ENCODE measurements around the gene IMMP2L.

Gene IMMP2L

DNA sequence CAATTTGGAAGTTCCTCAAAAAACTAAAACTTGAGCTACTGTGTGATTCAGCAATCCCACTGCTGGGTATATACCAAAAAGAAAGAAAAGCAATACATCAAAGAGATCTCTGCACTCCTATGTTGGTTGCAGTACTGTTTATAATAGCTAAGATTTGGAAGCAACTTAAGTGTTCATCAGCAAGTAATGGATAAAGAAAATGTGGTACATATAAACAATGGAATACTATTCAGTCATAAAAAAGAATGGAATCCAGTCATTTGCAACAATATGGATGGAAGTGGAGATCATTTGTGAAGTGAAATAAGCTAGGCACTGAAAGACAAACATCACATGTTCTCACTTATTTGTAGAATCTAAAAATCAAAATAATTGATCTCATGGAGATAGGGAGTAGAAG is 16.5 kb upstream of the IMMP2L start:
- Histone ChIP-seq H3K27me3 (ENCODE audit: insufficient read depth, low read length, poor library complexity, severe bottlenecking) (no peaks in the 10 kb centered on the region), H2AFZ (ENCODE audit: low read length) (no peak overlapping the region), H3K4me1 (ENCODE audit: insufficient read depth, low read length, poor library complexity, severe bottlenecking) (no peaks in the 10 kb centered on the region), H3K4me2 (ENCODE audit: low read depth, low read length, poor library complexity, severe bottlenecking) (no peak overlapping the region), H3K79me2 (ENCODE audit: insufficient read depth, low read length) (no peaks in the 10 kb centered on the region), H3F3A (ENCODE audit: low read depth) (no peaks in the 10 kb centered on the region), H3K9ac (ENCODE audit: low read depth, low read length, poor library complexity, severe bottlenecking) (no peak overlapping the region), H3K36me3 (ENCODE audit: insufficient read depth, low read length) (no peaks in the 10 kb centered on the region), H3K4me3 (ENCODE audit: low read length, poor library complexity, severe bottlenecking) (no peak overlapping the region), H4K20me1 (ENCODE audit: insufficient read depth, low read length, poor library complexity, severe bottlenecking) (no peaks in the 10 kb centered on the region), H3K9me2 (replicated peaks; ENCODE audit: low read depth, low read length) (no peaks in the 10 kb centered on the region), H3K9me3 (ENCODE audit: insufficient read depth, low read depth, low read length) (no peaks in the 10 kb centered on the region; the same call in 1 of the 2 replicates)
- TF ChIP-seq, protein P1, sequence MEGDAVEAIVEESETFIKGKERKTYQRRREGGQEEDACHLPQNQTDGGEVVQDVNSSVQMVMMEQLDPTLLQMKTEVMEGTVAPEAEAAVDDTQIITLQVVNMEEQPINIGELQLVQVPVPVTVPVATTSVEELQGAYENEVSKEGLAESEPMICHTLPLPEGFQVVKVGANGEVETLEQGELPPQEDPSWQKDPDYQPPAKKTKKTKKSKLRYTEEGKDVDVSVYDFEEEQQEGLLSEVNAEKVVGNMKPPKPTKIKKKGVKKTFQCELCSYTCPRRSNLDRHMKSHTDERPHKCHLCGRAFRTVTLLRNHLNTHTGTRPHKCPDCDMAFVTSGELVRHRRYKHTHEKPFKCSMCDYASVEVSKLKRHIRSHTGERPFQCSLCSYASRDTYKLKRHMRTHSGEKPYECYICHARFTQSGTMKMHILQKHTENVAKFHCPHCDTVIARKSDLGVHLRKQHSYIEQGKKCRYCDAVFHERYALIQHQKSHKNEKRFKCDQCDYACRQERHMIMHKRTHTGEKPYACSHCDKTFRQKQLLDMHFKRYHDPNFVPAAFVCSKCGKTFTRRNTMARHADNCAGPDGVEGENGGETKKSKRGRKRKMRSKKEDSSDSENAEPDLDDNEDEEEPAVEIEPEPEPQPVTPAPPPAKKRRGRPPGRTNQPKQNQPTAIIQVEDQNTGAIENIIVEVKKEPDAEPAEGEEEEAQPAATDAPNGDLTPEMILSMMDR (conservative IDR thresholded peaks at IDR 0.05; ENCODE audit: low read length) = no peak
- TF ChIP-seq EZH2phosphoT487 (IDR thresholded peaks at IDR 0.05; ENCODE audit: borderline replicate concordance) = no peak

DNA sequence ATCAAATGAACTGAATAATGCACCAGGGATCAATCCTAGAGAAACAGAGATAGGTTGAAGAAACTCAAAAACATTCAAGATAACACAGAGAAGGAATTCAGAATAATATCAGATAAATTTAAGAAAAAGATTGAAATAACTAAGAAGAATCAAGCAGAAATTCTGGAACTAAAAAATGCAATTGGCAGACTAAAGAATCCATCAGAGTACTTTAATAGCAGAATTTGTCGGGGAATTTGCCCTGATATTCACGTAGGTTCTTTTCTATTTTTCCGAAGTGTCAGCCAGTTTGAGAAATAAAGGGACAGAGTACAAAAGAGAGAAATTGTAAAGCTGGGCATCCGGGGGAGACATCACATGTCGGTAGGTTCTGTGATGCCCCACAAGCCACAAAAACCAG is 9.4 kb upstream of the IMMP2L start:
- TF ChIP-seq EZH2phosphoT487 (IDR thresholded peaks at IDR 0.05; ENCODE audit: borderline replicate concordance) = no peak
- TF ChIP-seq, protein P1 (conservative IDR thresholded peaks at IDR 0.05; ENCODE audit: low read length) = no peak
- Histone ChIP-seq H2AFZ (ENCODE audit: low read length) (no peak overlapping the region), H3K79me2 (ENCODE audit: insufficient read depth, low read length) (no peaks in the 10 kb centered on the region), H3K36me3 (ENCODE audit: insufficient read depth, low read length) (no peaks in the 10 kb centered on the region), H3K4me2 (ENCODE audit: low read depth, low read length, poor library complexity, severe bottlenecking) (no peak overlapping the region), H3K9me3 (ENCODE audit: insufficient read depth, low read depth, low read length) (peaks cover 12% of the 10 kb centered on the region; the same call in 1 of the 2 replicates), H3K4me3 (ENCODE audit: low read length, poor library complexity, severe bottlenecking) (no peak overlapping the region), H4K20me1 (ENCODE audit: insufficient read depth, low read length, poor library complexity, severe bottlenecking) (no peaks in the 10 kb centered on the region), H3K9ac (ENCODE audit: low read depth, low read length, poor library complexity, severe bottlenecking) (no peak overlapping the region), H3F3A (ENCODE audit: low read depth) (no peaks in the 10 kb centered on the region), H3K9me2 (replicated peaks; ENCODE audit: low read depth, low read length) (no peaks in the 10 kb centered on the region), H3K4me1 (ENCODE audit: insufficient read depth, low read length, poor library complexity, severe bottlenecking) (no peaks in the 10 kb centered on the region), H3K27me3 (ENCODE audit: insufficient read depth, low read length, poor library complexity, severe bottlenecking) (no peaks in the 10 kb centered on the region)

DNA sequence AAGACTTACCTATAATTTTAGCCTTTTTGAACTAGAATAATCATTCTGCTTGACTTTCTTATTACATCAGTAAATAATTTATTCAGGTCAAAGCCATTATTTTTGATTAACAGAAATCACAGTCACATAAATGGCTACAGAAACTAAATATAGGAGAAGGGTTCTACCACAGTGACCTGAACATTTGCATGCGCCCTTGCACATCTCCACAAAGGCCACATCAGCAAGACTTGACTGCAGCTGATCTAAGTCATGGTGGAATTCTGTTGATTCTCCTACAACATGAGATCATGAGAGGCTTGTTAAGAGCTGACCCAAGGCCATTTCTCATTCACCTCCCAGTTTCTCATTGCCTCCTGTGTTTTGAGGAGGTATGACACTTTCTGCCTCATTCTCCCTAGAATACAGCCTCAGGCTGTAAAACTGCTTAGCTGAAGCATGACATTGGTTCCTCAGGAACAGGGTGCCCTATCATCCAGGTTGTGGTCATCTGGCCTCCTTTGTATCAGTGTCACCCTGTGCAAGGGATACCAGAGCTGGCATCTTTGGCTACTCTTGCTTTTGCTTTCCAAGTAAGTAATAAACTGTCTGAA is 6.7 kb upstream of the IMMP2L start:
- no peak overlapping the region for H3K4me3 ChIP-seq (ENCODE audit: low read length, poor library complexity, severe bottlenecking)

More for the DNA sequence above, 6.7 kb upstream of the IMMP2L start:
- no peaks in the 10 kb centered on the region for H4K20me1 ChIP-seq (ENCODE audit: insufficient read depth, low read length, poor library complexity, severe bottlenecking)
- TF ChIP-seq EZH2phosphoT487 (IDR thresholded peaks at IDR 0.05; ENCODE audit: borderline replicate concordance) = no peak
- TF ChIP-seq, protein P1 (conservative IDR thresholded peaks at IDR 0.05; ENCODE audit: low read length) = no peak
- no peak overlapping the region for H2AFZ ChIP-seq (ENCODE audit: low read length)
- H3F3A ChIP-seq (ENCODE audit: low read depth) = no peaks in the 10 kb centered on the region
- no peak overlapping the region for H3K4me2 ChIP-seq (ENCODE audit: low read depth, low read length, poor library complexity, severe bottlenecking)
- H3K36me3 ChIP-seq (ENCODE audit: insufficient read depth, low read length) = no peaks in the 10 kb centered on the region
- no peak overlapping the region for H3K9ac ChIP-seq (ENCODE audit: low read depth, low read length, poor library complexity, severe bottlenecking)
- peaks cover 12% of the 10 kb centered on the region; the same call in 1 of the 2 replicates for H3K9me3 ChIP-seq (ENCODE audit: insufficient read depth, low read depth, low read length)
- no peaks in the 10 kb centered on the region for H3K27me3 ChIP-seq (ENCODE audit: insufficient read depth, low read length, poor library complexity, severe bottlenecking)
- no peaks in the 10 kb centered on the region for H3K9me2 ChIP-seq (replicated peaks; ENCODE audit: low read depth, low read length)
- H3K79me2 ChIP-seq (ENCODE audit: insufficient read depth, low read length) = no peaks in the 10 kb centered on the region
- no peaks in the 10 kb centered on the region for H3K4me1 ChIP-seq (ENCODE audit: insufficient read depth, low read length, poor library complexity, severe bottlenecking)

Data from Loucy (cell line).